A204.1 (cell line): ENCODE data around the gene AGMAT.
A peak's percentile ranks its signal among the peaks of the same experiment; 100 is the strongest.

Experiments
- FAIRE-seq: peaks from 2 replicates; lab custom pipeline; 2012; peaks lifted over from hg19 to GRCh38; lab: Jason Lieb, UNC

AGMAT gene

GRCh38 chr1:15558516-15558915 is 26.3 kb downstream of the AGMAT start:
- no peak for FAIRE-seq

GRCh38 chr1:15557594-15557993 is 27.3 kb downstream of the AGMAT start:
- no peak for FAIRE-seq

DNA sequence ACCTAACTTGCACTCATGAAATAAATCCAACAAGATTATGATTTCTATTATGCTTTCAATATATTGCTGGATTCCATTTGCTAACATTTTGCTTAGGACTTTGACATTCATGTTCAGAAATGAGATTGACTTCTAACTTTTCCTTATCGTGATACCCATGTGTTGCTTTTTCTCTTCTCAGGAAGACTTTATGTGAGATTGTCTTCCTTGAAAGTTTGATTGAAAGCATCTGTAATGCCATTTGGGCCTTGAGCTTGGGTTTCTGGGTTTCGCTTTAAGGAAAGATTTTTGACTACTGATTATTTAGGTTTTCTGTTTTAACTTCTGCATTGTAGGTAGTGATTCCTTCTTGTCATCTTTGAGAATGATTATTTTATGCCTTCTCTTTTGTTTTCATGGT is 27.8 kb downstream of the AGMAT start:
- no peak for FAIRE-seq

DNA sequence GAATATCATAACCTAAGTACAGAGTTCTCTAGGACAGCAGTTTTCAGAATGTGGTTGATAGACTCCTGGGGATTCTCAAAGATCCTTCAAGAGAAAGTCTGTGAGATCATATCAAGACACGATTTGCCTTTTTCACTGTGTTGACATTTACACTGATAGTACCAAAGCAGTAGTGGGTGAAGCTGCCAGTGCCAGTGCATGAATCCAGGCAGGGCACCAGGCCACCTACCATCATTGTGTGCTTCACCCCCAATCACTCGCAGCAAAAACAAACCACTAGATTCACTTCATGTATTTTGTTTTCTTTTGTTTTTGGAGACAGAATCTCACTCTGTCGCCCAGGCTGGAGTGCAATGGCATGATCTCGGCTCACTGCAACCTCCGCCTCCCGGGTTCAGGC is 34.3 kb downstream of the AGMAT start:
- FAIRE-seq, result no peak

- FAIRE-seq, result no peak
Observed at GRCh38 chr1:15546641-15547040, 38.2 kb downstream of the AGMAT start.

GRCh38 chr1:15543589-15544568 is 41.0 kb downstream of the AGMAT start:
- no peak for FAIRE-seq

DNA sequence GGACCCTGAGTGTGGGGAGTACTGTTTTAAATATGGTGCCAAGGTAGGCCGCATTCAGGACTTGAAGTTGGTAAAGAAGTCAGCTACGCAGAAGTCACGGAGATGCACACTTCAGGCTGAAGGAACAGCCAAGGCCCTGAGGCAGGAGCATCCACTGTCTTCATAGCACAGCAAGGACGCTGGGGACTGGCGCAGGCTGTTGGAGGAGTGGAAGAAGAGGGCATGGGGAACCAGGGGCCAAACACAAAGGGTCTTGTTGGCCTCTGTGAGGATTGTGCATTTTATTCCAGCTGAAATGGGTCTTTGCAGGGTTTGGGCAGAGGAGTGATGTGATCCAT is 41.6 kb downstream of the AGMAT start:
- no peak for FAIRE-seq

DNA sequence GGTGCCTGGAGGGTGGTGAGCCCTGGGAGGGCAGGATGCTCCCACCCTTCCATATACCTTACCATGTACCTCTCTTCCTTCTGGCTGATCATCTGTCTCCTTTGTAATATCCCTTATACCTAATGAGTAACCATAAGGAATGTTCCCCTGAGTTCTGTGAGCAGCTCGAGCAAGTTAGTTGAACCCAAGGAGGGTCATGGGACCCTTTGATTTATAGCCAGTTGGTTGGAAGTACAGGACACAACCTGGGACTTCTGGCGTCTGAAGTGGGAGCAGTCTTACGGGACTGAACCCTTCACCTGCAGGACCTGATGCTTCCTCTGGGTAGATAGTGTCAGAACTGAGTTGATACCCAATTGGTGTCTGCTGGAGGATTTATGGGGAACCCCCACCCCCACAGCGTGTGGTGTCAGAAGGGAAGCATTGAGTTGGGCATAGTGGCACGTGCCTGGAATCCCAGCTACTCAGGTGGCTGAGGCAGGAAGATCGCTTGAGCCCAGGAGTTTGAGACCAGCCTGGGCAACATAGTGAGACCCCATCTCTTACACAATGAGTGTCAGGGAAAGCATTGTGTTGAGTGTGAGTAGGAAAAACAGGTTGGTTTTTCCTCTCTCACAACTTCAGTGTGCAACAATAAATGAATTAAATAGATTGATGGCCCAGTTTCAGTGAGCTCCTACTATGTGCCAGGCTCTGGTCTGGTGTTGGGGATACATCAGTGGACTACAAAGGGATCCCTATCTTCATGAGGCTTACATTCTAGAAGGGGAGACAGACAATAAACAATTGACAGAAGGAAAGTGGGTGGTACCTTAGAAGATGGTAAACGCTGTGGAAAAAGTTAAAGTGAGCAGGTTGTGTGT is 42.2 kb downstream of the AGMAT start:
- no peak for FAIRE-seq

DNA sequence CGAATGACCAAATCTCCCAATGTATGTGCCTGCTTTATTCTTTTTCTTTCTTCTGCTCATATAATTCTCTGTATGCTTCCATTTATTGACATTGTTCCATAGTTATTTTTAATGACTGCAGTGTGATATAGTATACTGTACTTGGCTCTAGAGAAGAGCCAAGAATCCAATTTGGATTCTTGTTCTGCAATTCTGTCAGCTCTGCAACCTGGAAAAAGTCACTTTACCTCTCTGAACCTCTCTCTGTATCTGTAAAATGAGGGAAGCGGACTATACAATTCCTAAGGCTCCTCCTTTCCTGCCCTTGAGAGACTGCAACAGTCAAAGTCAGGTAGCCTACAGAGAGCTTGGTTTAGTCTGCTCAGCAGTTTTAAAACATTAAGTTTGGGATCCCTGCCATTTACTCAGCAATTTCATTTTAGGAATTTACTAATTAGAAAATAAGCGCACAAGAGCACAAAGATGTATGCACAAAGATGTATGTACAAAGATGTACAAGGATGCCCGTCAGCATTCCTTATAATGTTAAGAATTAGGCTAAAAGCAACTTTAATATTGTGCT is 43.5 kb downstream of the AGMAT start:
- FAIRE-seq, result no peak

- no peak for FAIRE-seq
Observed at GRCh38 chr1:15540186-15540585, 44.7 kb downstream of the AGMAT start.

DNA sequence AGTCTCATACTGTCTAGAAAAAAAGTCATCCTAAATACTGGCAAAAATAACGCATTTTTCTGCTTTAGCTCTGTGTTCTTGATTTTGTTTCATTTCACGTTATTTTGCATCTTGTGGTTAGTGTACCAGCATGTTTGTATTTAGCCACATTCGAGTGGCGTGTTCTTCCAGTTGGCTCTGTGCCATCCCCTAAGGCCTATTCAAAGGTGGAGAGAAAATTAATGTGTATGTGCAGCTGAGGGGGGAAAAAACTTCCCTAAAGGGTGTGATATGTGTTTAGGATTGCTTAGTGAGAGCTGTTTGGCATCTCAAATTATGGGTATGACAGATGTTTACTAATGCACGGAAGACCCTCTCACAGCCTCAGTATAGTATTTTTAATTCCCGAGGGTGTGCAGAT is 46.1 kb downstream of the AGMAT start:
- no peak for FAIRE-seq

- FAIRE-seq, result no peak
Observed at GRCh38 chr1:15531682-15532081, 53.2 kb downstream of the AGMAT start.

- no peak for FAIRE-seq
Observed at GRCh38 chr1:15531003-15531402, 53.8 kb downstream of the AGMAT start.

DNA sequence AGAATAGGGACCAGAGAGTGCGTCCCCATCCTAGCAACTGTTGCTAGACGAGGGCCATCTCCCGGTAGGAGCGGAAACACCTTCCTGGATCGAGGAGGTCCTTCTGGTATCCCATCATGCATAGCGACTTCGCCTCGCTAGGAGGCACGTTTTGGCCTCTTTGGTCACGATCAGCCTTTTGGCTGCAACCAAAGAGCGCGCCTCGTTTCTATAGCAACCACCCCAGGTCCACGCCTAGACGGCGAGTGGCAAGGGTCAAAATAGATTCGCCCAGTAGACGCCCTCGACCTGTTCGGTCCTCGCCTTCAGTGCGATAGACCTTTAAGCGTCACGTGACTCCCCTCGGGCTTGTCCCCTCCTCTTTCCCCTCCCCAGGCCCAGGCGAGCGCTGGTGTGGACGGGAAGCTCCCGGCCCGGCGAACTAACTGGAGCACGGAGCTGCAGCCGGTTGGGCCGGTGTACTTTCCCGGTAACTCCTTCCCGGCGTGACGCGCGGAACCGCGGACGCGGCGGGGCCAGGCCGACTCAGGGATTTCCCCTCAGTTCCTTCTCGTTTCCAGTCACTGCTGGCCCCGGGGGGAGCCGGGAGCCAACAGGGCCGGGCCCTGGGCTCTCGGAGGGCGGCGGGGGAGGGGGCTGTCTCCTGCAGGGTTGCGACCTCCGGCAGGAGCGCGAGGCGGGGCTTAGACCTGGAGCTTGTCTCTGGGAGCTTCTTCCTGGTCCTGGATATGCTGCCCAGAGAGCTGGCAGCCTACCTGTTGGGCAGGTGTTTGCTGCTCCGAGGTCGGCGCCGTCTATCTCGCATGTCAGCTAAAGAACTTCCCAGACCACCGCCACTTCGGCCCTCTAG is 58.1 kb downstream of the AGMAT start, which contains the start of gene DNAJC16:
Gene DNAJC16, plus strand, starts transcription at position 359 of the 850 bp plus-strand sequence. CDS start 2,258 bp downstream, outside the sequence.
- peak; percentile 98 for FAIRE-seq

DNA sequence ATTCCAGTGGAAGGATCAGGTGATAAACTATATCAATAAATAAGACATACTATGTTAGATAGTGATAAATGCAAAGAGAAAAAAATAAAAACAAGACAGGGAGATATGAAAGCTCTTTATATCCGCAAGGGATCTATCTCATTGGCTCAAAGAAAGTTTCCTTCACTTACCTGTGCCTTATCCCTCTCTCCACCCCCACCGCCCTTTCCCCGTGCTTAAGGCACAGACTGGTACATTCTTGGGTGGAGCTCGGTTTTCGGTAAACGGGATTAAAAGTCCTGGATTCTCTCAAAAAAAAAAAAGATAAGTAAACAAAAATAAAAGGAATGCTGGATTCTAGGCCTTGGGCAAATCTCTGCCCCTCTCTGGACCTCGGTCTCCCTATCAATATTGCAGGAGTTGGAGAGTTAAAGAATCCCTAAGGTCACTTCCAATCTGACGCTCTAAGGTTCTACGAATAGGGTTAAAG is 58.8 kb downstream of the AGMAT start:
- FAIRE-seq, result no peak

GRCh38 chr1:15525050-15526020 is 59.5 kb downstream of the AGMAT start:
- FAIRE-seq, result no peak

- FAIRE-seq, result no peak
Observed at GRCh38 chr1:15524283-15525049, 60.4 kb downstream of the AGMAT start.

- no peak for FAIRE-seq
Observed at GRCh38 chr1:15524021-15524282, 60.9 kb downstream of the AGMAT start, which contains the start of gene CASP9. Gene CASP9 (minus strand): TSS chr1:15524215. CDS start chr1:15524200, 15 bp downstream.

DNA sequence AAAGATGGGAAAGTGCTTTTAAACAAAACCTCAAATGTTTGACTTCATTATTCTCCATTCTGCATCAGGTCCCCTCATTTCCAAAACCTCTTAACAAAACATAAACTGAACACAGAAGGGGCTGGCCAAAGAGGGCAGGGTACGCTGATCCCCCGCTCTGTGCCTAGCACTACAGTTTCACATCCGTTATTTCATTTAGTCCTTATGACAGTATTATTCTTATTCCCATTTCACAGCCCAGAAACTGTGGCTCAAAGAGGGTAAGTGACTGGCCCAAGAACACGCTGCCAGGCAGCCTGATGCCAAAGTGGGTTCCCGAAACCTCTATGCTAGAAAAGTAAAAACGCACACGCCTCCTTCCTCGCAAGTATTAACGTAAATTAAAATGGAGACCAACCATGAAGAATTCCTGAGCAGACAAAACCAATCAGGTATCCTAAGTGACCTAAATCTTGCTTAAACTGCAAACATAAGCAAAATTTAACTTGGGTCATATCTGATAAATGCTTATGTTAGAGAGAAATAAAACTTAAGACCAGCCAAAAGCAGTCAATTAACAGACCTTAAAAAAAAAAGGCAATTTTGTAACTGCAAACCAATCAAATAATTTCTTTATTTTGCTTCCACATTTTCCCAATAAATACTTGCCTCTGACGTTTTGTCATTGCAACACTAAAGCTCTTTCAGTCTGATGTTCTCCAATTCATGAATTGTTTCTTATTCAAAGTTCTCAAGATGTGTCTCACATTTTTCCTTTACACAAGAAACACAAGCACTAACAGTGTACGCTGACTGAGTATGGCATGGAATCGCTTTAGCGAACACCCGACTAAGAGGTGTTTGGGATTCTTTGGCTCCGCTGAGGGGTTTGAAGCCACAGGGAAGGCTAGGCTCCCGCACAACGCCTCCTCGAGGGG is 61.5 kb downstream of the AGMAT start:
- FAIRE-seq, result no peak
